Measurements from ENCODE around the gene PFDN1.
"Not testable (repeated sequence)": the region's sequence is repeated elsewhere in the genome, so short reads cannot be mapped to it uniquely, and the experiment has no call there.

Gene PFDN1

GRCh38 chr5:140214831-140215230 lies 88.1 kb downstream of the PFDN1 start:
- no peak for DNase-seq (ENCODE audit: low read depth, low spot score)

GRCh38 chr5:140213370-140213983 lies 89.4 kb downstream of the PFDN1 start:
- DNase-seq (ENCODE audit: low read depth, low spot score), result no peak

GRCh38 chr5:140208065-140208464 lies 94.8 kb downstream of the PFDN1 start:
- no peak for DNase-seq (ENCODE audit: low read depth, low spot score)

- no peak for DNase-seq (ENCODE audit: low read depth, low spot score)
Measured at GRCh38 chr5:140207250-140207964, 95.5 kb downstream of the PFDN1 start.

GRCh38 chr5:140205952-140206351 lies 96.9 kb downstream of the PFDN1 start:
- no peak for DNase-seq (ENCODE audit: low read depth, low spot score)

GRCh38 chr5:140205216-140205615 lies 97.7 kb downstream of the PFDN1 start:
- no peak for DNase-seq (ENCODE audit: low read depth, low spot score)

- no peak for DNase-seq (ENCODE audit: low read depth, low spot score)
Measured at GRCh38 chr5:140202610-140203009, 100.3 kb downstream of the PFDN1 start.

- DNase-seq (ENCODE audit: low read depth, low spot score), result no peak
Measured at GRCh38 chr5:140202078-140202477, 100.8 kb downstream of the PFDN1 start.

GRCh38 chr5:140198915-140199314 lies 104.0 kb downstream of the PFDN1 start:
- not testable (repeated sequence) for DNase-seq (ENCODE audit: low read depth, low spot score)

- no peak for DNase-seq (ENCODE audit: low read depth, low spot score)
Measured at GRCh38 chr5:140197023-140197422, 105.9 kb downstream of the PFDN1 start.

GRCh38 chr5:140196115-140196814 lies 106.6 kb downstream of the PFDN1 start:
- no peak for DNase-seq (ENCODE audit: low read depth, low spot score)
